ENCODE results near the gene OR7G3. TPM values are rescaled to one million over a fixed set of nuclear protein-coding genes. Genes with fewer than 3 reads are reported as not detected.

The OR7G3 gene
- total and polyA plus RNA-seq, 2 of the 8 experiments (the other 6 are each of a cell fraction or from before 2014, with no cell fraction given) = not detected

DNA sequence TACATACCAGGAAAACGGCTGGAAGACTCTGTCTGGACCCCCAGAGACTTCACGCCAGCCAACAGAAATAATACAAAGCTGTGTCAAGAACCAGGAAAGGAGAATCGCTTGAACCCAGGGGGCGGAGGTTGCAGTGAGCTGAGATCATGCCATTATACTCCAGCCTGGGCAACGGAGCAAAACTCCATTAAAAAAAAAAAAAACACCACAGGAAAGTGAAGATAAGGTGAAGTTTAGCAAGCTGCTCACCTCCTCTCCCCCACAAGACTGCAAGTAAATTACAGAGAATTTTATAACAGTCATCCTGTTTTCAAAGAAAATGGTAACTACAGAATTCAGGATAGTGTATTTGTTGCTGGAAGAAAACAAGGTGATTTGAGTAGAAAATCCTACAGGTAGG is 10.2 kb downstream of the OR7G3 start:
- Histone ChIP-seq H3K4ac (replicated peaks; ENCODE audit: insufficient read length, low read depth, low read length) (no peak overlapping the region), H3K14ac (ENCODE audit: insufficient read length) (no peak overlapping the region), H3K36me3 (ENCODE audit: control insufficient read depth in 2 of 4, insufficient read depth in 4 of 4, low read length in 3 of 4) (no peaks in the 10 kb centered on the region), H3K18ac (ENCODE audit: extremely low read depth, low read length) (no peak overlapping the region), H2AFZ (ENCODE audit: low read length) (no peak overlapping the region), H3K27ac (ENCODE audit: low read depth, low read length) (no peak overlapping the region), H4K5ac (ENCODE audit: insufficient read length, low read depth, low read length) (no peak overlapping the region), H3K4me1 (replicated peaks in 1 of 4; ENCODE audit: control insufficient read depth in 3 of 4, insufficient read depth in 4 of 4, low read length in 3 of 4) (no peaks in the 10 kb centered on the region), H2BK20ac (ENCODE audit: low read length) (no peak overlapping the region), H3K79me1 (ENCODE audit: low read depth, low read length) (no peaks in the 10 kb centered on the region), H3K4me2 (ENCODE audit: insufficient read depth in 1 of 2, low read depth in 2 of 2, low read length in 2 of 2) (no peak overlapping the region), H2BK5ac (ENCODE audit: low read depth, low read length) (no peak overlapping the region), H3K23me2 (ENCODE audit: low read depth, low read length) (no peaks in the 10 kb centered on the region), H2AK5ac (ENCODE audit: low read depth, low read length) (no peak overlapping the region), H4K91ac (replicated peaks; ENCODE audit: insufficient read length, low read length) (no peak overlapping the region), H3K23ac (ENCODE audit: insufficient read length) (no peak overlapping the region), H3K27me3 (replicated peaks in 1 of 4; ENCODE audit: control insufficient read depth in 3 of 4, extremely low read depth in 1 of 4, insufficient read depth in 3 of 4, low read length in 3 of 4) (no peaks in the 10 kb centered on the region), H3K4me3 (ENCODE audit: extremely low read depth in 1 of 4, insufficient read depth in 2 of 4, low read depth in 3 of 4, low read length in 4 of 4) (no peak overlapping the region), H3K9ac (replicated peaks in 1 of 4; ENCODE audit: extremely low read depth in 1 of 4, low read depth in 3 of 4, low read length in 3 of 4) (no peak overlapping the region), H3K79me2 (ENCODE audit: control insufficient read depth in 1 of 2, insufficient read depth in 2 of 2, low read length in 2 of 2) (no peaks in the 10 kb centered on the region), H3K9me3 (ENCODE audit: insufficient read depth in 2 of 2, low read depth in 1 of 2, low read length in 1 of 2) (peaks cover 26 to 33% of the 10 kb centered on the region in 2 experiments), H4K20me1 (replicated peaks in 1 of 2; ENCODE audit: control insufficient read depth in 1 of 2, insufficient read depth in 2 of 2, low read length in 2 of 2) (no peaks in the 10 kb centered on the region), H2BK15ac (ENCODE audit: low read length) (no peak overlapping the region), H4K8ac (ENCODE audit: extremely low read depth, insufficient read depth, low read length) (no peak overlapping the region), H2BK120ac (replicated peaks; ENCODE audit: low read depth, low read length) (no peak overlapping the region), H2BK12ac (ENCODE audit: low read depth, low read length) (no peak overlapping the region), H3K56ac (replicated peaks; ENCODE audit: insufficient read length, low read depth, low read length) (no peak overlapping the region)
- ChIA-PET CTCF (ENCODE audit: partially characterized antibody) (interaction anchor here (1.2 kb wide), 1 partner anchor 20 kb away, joined by 4 read pairs; no protein-coding TSS in a partner anchor), POLR2A (ENCODE audit: partially characterized antibody) (no interaction called here)
- DNase-seq (ENCODE audit: low read depth in 1 of 2, low spot score in 2 of 2) (no peak), FAIRE-seq (no peak)
- TF ChIP-seq TBP (IDR thresholded peaks at IDR 0.05; ENCODE audit: low read depth, low read length) (no peak), PHF8 (conservative IDR thresholded peaks at IDR 0.05; ENCODE audit: low read depth, low read length) (no peak)
- WGBS, 2 experiments (ENCODE audit: extremely low coverage in 1 of 2, insufficient coverage in 1 of 2, insufficient read length in 1 of 2, insufficient replicate concordance in 2 of 2, low coverage in 1 of 2, low lambda C conversion rate in 2 of 2, missing lambda C conversion rate in 1 of 2) = 73% methylated on average over 5 of the region's 5 CpGs; no CpG with 5 or more reads in 1 of the 2 experiments

Measured in H1 (cell line).